NK-92 (cell line): ENCODE measurements around the gene ETF1.

Experiments
- DNase-seq: peaks from one replicate; lab custom pipeline; 2025; ENCODE audit not compliant: unreplicated experiment; lab: John Stamatoyannopoulos, UW

The ETF1 gene

DNA sequence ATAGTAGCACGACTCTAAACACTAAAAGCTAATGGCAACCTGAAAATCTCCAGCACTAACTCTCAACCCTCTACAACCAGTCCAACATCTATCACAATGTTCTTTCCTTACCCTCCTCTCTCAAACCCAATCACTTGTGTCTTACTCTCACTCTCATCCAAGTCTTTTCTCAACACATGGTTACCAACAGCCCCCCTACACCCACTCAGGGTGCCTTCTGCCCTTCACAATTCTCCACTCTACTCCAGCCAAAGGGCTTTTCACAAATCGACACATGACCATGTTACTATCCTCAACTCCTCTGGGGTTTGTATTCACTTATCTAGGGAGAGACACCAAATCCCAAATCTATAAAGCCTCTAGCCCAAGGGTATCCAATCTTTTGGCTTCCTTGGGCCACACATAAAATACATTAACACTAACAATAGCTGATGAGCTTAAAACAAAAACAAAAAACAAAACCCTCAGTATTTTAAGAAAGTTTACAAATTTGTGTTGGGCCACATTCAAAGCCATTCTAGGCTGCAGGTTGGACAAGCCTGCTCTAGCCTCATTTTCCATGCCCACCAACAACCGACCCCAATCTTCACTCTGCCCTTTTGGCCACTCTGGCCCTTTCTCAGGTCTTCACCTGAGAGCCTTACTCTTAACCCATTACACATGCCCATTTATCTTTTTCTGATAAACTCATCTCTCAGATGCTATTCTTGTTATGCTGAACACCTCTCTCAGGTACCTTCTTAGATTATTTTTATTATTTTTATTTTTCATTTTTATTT, 20.5 kb upstream of the ETF1 start:
- no peak for DNase-seq

DNA sequence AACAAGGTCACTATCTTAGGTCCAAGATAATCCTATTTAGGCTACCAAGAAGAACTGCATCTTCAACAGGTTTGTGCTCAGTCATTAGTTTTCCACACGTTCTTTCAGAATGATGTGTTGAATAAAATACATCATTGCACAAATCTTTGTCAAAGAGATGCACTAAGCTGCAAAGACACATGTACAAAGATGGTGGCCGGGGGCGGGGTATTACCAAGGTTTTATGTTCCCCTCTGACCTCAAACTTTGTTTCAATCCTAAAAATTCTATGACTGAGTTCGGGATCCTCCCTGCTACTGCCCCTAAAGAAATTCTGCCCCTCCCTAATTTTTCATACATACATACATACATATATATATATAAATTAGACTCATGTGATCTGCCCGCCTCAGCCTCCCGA, 17.9 kb upstream of the ETF1 start:
- no peak for DNase-seq

DNA sequence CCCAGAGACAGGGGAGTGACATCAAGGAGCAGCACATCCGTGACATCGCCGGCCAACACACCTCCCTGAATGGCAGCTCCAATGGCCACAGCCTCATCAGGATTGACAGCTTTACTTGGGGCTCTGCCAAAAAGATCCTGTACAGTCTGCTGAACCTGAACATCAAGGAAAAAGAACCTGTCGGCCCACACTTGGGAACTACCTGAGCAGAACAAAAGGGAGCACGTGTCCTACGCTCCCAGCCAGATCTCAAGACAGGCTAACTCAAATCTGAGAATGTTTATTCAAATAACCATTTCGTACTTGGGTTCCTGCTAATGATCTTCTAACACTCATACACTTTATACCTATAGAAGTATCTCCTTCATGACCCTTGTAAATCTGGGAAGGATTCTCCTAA, 16.9 kb upstream of the ETF1 start:
- no peak for DNase-seq

DNA sequence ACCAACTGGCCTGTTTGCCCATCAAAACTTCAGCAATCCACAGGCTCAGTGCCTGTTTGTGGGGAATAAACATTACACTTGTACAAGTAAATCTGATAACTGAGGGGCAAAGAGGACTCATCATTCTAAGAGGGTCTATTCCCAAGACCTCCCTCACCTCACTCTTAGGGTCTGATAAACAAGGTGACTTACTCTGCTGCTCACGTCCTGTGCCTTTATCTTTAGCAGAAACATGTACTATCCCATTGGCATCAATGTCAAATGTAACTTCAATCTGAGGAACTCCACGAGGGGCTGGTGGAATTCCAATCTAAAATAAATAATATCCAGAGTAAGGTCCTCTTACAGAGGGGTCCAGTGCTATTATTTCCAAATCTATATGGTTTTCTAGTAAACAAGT, 14.6 kb upstream of the ETF1 start:
- no peak for DNase-seq

DNA sequence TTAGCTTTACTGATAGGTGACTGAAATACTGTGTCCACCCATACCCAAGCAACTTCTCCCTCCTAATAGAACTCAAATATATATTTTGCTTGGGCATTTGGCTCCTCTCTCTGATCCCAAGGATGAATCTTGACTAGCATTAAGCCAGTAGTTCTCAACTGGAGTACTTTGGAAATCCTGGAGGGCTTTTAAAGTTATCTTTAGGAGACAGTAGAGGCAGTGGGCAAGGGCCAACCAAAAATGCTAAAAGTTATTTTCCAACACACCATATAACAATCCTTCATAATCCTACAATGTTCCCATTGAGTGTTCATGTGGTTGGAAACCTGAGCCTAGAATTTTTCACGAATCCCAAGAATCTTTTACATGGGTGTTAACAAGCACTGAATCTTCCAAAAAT, 11.1 kb upstream of the ETF1 start:
- DNase-seq = no peak

DNA sequence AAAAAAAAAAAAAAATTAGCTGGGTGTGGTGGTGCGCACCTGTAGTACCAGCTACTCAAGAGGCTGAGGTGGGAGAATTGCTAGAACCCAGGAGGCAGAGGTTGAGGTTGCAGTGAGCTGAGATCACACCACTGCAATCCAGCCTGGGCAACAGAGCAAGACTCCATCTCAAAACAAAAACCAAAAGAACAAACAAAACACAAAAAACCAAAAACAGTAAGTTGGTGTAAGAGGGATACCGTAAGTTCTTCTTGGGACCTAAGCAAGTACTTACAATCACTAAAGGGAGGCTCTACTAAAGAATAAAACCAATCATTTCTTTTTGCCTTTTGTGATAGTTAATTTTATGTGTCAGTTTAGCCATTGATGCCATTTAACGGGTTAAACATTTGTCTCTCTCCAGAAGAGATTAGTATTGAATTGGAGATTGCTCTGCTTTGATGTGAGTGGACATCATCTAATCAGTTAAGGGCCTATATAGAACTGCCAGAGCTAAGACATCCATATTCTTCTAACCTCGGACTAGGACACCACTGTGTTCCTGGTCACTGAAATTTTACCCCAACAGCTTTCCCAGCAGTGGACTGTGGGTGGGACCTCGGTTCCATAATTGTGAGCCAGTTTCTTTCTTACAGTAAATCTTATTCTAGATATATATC, 10.5 kb upstream of the ETF1 start:
- DNase-seq = no peak

DNA sequence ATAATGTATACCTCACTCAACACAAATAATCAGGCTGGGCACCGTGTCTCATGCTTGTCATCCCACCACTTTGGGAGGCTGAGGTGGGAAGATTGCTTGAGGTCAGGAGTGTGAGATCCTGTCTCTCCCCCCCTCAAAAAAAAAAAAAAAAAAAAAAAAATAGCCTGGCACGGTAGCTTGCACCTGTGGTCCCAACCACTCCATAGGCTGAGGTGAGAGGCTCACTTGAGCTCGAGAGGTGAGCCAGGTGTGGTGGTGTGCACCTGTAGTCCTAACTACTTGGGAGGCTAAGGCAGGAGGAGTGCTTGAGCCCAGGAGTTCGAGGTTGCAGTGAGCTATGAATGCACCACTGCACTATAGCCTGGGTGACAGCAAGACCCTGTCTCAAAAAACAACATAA, 9.6 kb upstream of the ETF1 start:
- no peak for DNase-seq

DNA sequence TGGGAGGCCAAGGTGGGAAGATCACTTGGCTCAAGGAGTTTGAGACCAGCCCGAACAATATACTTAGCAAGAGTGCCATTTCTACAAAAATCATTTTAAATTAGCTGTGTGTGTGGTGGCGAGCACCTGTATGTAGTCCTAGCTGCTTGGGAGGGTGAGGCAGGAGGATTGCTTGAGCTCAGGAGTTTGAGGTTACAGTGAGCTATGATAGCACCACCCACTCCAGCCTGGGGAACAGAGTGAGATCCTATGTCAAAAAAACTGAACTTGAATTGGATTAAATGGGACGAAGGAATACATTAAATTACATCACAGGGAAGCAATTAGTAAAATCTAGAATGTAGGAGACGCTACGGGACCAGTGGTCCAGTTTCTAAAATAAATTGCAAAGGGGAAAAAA, 6.4 kb upstream of the ETF1 start:
- DNase-seq = no peak

DNA sequence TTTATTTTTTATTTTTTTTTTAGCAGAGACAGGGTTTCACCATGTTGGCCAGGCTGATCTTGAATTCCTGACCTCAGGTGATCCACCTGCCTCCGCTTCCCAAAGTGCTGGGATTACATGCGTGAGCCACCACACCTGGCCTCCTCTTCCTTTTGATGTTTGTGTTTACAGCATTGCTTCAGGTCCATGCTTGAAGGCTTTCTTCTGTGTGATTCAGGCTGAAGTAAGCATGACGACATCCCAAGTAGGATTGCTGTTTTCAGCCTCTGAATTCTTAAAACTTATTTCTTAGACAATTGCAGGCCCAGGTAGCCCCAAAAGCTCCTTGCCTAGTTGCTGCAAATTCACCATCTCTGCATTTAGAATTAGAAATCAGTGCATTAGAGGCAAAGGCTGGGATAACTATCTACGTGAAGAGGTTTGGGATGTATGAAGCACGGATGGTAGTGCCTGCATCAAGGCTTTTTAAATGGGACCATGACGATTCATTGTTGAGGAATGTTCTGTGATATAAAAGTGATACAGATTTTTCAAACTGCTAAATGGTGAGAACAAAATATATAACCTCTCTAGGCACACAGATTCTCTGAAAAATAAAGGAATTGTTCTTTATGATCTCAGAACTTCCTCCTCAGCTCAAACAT, 3.0 kb upstream of the ETF1 start:
- DNase-seq = no peak

DNA sequence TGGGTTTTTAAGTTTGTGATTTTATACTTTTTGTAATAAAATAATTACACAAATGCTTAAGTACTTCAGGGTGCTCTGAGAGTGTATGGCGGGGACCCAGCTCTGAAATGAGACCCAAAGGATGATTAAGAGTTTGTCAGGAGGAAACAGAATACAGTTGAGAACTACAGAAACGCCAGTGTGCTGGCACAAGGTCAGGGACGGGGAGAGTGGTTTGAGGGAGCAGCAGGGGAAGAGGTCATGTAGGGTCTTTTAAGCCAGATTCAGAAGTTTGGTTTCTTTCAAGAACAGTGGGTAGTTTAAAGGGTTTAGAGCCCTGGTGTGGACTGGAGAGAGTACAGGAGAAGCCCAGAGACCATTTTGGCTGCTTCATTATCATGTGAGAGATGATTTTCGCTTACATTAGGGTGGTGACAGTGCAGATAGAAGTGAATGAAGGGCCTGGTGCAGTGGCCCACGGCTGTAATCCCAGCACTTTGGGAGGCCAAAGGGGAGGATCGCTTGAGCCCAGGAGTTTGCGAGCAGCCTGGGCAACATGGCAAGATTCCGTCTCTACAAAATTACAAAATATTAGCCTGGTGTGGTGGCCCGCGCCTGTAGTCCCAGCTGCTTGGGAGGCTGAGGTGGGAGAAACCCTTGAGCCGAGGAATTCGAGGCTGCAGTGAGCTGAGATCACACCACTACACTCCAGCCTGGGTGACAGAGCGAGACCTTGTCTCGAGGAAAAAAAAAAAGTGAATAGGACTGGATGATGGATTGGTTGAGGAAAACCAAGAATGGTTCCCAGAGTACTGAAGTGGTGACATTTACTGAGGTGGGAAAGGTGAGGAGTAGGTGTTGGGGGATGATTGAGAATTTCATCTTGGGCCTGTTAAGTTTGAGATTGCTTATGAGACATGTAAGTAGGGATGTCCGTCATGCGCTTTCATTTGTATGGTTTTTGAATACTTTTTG, 1.4 kb upstream of the ETF1 start:
- DNase-seq = no peak

DNA sequence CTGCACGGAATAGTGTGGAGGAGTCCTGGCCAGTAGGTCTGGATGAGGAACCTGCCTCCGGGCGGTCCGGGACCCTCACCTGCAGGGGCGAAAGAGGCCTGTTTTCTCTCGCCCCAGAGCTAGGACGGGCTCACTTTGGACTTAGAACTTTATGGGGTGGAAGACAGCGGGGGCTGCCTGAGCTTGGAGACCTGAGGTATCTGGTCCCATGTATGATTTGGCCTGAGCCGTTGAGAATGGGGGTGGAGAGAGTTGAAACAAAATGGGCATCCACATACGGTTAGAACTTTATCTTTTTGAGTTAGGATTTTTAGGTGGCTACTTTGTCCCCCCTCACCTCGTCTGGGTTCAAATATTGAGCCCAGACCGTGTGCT, 681 bp upstream of the ETF1 start:
- no peak for DNase-seq

DNA sequence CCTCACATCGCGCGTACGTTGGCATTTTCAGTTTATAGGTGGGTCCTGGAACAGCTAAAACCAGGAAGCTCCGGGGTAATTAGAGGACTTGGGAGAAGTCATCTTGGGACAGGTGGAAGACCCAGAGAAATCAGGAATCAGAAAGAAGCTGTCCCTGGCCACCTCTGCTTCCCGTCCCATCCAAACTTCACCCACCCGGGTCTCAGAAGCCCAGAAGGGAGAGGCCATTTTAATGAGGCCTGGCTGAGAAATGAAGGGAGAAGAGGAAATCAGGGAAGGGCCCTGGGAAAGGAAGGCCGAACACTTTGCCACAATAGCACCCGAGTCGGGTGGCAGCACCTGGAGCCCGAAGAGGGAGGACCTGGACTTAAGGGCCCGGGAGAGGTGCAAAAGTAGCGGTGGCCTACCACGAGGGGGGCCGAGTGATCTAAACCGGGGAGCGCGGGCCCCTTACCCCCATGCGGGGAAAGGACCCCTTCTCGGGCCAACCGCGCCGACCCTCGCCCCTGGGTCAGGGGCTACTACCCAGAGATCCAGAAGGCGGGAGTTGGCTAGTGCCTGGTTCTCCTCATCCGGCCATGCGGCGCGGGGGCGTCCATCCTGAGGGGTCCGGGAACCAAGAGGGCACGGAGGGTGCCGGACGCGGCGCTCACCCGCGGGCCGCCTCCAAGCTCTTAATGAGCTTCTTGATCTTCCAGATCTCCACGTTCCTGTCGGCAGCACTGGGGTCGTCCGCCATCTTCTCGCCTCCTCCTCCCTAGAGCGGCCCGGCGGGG, 668 bp downstream of the ETF1 start:
- DNase-seq = no peak

DNA sequence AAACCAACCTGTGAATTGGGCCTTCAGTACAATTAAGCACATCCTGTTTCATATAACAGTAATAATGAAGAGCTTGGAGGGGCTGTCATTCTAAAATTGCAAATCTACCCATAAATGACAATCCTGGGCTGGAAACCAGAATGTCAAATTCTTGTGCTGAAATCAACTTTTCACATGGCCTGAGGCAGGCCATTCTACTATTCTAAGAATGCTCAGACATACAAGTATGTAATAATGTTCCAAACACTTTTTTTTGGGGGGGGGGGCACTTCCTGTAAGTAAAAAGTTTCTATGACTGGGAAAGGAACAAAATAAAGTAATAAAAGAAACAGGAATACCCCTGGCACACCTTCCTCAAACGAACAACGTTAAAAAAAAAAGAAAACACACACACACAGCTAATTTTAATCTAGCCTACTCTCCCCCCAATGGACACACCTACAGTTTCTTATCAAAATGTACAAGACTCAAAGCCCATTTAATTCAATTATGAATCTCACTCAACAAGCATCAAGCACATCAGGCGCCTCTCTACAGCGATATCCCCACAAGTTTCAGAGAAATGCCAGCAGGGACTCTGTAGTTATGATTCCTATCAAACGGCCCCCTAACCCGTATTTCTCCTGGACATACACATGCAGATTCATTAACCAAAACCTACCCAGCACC, 1.4 kb downstream of the ETF1 start:
- no peak for DNase-seq

DNA sequence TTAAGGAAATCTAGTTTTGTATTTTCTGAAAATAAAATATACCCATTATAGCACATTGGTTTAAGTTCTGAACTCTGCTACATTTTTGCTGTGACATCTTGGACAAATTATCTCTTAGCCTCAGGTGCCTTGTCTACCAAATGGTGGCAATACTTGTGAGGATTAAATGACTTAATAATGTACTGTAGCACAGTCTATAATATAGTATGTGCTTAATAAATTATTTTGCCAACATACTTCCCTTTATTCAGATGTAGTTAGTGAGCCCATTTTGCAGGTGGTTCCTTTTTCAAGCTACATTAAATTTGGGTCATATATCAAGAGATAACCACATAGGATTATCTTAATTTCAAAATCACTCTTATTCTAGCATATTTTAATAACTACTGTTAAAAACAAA, 3.2 kb downstream of the ETF1 start:
- DNase-seq = no peak

DNA sequence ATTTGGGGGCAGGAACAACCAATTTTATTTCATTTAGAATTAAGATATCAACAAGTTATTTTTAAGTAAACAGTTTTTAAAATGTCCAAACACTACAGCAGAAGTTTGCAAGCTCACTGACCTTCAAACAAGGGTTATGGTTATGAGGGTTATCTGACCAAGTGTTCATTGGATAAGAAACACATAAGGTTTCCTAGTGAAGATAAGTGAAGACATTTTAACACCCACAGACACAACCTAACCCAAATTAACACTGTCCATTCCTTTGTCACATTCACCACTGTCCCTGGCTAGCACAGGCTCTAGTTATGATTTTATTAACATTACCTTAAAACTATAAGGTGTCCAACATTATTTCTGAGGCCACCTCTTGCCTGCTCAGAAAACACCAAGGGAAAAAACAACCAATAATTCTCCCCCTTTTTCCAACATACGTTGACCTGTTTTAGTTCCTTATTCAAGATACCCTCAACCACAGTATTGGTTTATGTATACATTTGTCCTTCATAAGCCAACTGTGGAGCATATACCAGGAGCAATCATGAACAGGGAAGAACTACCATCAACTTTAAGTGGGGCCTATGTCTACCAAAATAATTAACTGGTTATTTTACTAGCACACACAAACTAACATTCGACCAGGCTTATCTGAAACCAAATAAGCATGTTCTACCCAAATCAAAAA, 4.0 kb downstream of the ETF1 start:
- DNase-seq = no peak

DNA sequence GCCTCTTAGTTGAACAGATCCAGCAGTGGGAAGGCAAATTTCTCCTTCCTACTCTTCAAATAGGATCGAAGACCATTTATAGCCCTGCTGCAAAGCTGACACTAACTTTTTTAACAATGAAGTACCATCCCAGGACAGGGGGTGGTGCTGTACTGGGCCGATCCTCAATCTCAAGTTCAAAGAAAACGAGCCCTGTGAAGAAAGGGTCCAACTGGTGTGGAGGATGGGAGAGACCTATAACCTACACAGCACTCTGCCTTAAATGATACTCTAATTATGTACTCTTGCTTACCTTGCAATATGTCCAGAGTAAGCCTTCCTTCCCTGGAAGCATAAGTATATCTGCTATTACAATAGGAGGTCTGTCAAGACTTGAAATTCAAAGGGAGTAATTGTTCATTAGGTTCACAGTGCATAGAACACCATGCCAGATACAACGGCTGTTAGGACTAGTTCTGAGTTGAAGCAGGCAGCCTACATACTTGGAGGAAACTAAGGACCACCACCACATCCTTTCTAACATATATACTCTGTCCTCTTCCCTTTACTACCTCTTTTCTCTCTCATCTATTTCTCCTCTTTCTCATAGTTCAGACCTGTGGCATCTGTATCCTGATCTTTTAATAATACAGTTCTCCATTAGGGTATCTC, 6.2 kb downstream of the ETF1 start:
- DNase-seq = no peak

DNA sequence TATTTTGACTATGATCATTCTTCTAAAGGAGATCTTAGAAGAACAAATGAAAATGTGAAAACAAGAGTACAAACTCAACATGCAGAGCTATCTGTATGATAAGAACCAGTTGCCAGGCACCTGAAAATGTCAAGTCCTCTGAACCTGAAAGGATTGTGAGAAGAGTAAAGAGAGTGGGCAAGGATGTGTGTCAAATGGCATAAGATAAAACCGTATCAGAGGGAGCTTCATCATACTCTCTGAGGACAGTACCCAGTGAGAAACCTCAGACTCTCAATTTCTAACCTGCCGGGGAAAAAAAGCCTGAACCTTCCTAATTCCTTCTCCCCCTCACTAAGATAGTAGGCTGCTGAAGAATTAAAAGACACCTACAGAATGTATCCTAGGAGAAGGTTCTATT, 6.8 kb downstream of the ETF1 start:
- DNase-seq = no peak

DNA sequence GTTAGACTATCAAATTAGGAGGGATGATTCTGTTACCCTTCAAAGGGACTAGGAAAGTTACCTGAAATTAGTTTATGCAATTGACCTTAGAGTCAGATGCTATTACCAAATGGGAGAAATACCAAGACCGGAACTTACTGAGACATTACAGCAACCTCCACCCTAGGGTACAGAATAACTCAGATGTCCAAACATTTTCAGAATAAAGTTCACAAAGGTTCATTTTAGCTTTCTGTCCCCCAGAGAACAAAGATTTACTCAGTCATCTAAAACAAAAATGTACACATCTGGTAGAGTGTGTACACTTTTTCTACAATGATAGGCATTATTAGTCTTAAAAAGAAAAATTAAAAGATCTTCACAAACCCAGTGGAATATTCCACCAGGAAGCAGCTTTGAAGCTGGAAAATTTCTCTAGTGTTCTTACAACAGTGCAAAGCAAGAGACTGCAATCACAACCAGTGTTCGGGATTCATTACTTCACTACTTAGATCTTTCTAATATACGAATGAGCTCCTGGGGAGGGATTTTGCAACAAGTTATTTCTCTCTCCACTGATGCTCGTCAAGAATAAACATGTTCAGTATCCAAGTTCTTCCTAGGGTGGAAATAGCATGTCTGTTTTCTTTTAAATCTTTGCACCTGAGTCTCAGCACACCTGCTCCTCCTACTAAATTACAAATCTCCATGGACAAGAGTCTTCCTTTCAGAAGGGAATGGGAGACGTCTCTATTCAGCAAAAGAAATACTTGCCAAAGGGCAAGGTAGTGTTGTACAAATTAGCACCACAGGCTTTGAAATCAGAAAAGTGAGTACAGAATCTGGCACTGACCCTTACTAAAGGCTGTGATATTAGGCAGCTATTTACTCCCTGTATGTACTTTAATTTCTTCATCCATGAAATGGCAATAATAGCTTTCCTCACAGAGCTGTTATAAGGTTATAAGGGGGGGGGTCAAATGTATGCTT, 8.8 kb downstream of the ETF1 start:
- no peak for DNase-seq
